ENCODE results near the gene SPTSSB.

DNA sequence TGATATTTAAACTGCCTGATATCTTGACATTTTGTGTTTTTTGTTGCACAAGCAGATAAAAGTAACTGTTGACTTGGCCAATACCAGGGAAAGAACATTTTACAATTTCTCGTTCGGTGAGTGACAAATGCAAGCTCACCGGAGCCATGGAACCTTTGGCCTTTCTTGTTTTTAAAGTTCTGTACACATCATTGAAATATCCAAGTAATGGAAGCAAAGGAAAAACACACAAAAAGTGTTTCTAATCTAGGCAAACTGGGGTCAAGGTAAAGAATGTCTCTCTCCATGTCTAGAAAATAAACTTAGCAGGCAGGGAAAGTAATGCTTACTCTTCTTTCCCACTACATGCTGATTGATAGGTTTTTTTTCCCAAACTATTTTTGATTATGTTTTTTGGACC is 27.8 kb downstream of the SPTSSB start:
- TF ChIP-seq POLR2A (IDR thresholded peaks at IDR 0.05) = no peak
- TF ChIP-seq, protein P1, sequence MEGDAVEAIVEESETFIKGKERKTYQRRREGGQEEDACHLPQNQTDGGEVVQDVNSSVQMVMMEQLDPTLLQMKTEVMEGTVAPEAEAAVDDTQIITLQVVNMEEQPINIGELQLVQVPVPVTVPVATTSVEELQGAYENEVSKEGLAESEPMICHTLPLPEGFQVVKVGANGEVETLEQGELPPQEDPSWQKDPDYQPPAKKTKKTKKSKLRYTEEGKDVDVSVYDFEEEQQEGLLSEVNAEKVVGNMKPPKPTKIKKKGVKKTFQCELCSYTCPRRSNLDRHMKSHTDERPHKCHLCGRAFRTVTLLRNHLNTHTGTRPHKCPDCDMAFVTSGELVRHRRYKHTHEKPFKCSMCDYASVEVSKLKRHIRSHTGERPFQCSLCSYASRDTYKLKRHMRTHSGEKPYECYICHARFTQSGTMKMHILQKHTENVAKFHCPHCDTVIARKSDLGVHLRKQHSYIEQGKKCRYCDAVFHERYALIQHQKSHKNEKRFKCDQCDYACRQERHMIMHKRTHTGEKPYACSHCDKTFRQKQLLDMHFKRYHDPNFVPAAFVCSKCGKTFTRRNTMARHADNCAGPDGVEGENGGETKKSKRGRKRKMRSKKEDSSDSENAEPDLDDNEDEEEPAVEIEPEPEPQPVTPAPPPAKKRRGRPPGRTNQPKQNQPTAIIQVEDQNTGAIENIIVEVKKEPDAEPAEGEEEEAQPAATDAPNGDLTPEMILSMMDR (IDR thresholded peaks at IDR 0.05) = no peak

Data from right lobe of liver (tissue), 4 donors.